ENCODE results near the gene SLC6A15.

DNA sequence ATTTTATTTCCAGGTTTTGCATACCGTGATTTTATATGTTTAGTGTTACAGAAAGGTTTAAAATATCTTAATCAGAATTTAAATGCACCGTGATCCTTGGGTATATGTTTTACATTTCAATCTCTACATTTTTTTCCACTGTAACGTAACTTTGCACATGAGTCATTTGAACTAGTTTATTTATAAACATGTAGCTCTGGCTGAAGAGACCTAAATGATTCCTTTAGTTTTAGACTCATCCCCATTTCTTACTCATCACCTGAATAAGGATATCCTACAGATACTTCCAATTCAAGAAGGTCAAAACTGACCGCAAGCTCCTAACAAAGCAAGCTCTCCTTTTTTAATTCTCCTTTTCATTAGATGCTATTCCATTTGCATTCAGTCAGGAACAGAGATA, 42.7 kb upstream of the SLC6A15 start:
- no peak for TF ChIP-seq NRF1 (IDR thresholded peaks at IDR 0.05; ENCODE audit: low read depth, low read length)
- TF ChIP-seq, protein P1, sequence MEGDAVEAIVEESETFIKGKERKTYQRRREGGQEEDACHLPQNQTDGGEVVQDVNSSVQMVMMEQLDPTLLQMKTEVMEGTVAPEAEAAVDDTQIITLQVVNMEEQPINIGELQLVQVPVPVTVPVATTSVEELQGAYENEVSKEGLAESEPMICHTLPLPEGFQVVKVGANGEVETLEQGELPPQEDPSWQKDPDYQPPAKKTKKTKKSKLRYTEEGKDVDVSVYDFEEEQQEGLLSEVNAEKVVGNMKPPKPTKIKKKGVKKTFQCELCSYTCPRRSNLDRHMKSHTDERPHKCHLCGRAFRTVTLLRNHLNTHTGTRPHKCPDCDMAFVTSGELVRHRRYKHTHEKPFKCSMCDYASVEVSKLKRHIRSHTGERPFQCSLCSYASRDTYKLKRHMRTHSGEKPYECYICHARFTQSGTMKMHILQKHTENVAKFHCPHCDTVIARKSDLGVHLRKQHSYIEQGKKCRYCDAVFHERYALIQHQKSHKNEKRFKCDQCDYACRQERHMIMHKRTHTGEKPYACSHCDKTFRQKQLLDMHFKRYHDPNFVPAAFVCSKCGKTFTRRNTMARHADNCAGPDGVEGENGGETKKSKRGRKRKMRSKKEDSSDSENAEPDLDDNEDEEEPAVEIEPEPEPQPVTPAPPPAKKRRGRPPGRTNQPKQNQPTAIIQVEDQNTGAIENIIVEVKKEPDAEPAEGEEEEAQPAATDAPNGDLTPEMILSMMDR (IDR thresholded peaks at IDR 0.05; ENCODE audit: control extremely low read depth in 1 of 3, insufficient read depth in 1 of 3, low read depth in 1 of 3, low read length in 3 of 3) = no peak
- TF ChIP-seq POLR2AphosphoS5 (IDR thresholded peaks at IDR 0.05; ENCODE audit: low read depth, low read length) = no peak
- no peak for TF ChIP-seq EP300 (IDR thresholded peaks at IDR 0.05; ENCODE audit: borderline replicate concordance in 1 of 2, low read depth in 2 of 2, low read length in 2 of 2)
- no peak for TF ChIP-seq SP4 (IDR thresholded peaks at IDR 0.05; ENCODE audit: low read length)
- TF ChIP-seq CEBPB (IDR thresholded peaks at IDR 0.05; ENCODE audit: low read depth, low read length) = no peak
- TF ChIP-seq JUND (IDR thresholded peaks at IDR 0.05; ENCODE audit: low read length) = no peak
- TF ChIP-seq SP1 (IDR thresholded peaks at IDR 0.05; ENCODE audit: low read depth, low read length) = no peak
- no peak for TF ChIP-seq TAF1 (IDR thresholded peaks at IDR 0.05; ENCODE audit: low read depth, low read length)
- no peak for TF ChIP-seq POLR2A (IDR thresholded peaks at IDR 0.05; ENCODE audit: control extremely low read depth in 1 of 2, low read depth in 2 of 2, low read length in 2 of 2)
